HG03196 (cell line): ENCODE measurements around the gene MTREX.

Experiments used
- ATAC-seq: cut with Tn5 transposase; IDR thresholded peaks from one replicate; pipeline ENCODE4 v1.9.1; 2021; ENCODE audit not compliant: unreplicated experiment

The MTREX gene

GRCh38 chr5:55383254-55383653 is 75.5 kb downstream of the MTREX start:
- ATAC-seq = no peak

- no peak for ATAC-seq
Measured at GRCh38 chr5:55384072-55384471, 76.3 kb downstream of the MTREX start.

DNA sequence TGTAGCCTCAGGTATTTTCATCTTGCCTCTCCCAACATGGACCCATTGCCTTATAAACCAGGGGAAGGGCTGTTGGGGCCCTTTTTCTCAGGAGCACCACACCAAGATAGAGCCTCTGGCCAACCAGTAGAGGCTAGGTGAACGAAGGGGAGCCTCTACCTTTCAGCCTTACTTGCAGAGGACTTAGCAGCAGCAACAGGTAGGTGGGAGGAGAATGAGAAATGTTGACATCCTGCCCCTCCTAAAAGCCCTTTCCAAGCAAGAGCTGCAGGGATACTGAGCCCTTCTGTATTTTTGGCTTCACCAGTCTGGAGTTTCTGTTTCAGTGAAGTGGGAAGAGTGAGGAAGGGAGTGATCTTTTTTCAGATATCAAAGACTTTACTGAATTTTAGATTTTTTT is 77.4 kb downstream of the MTREX start:
- ATAC-seq = no peak

DNA sequence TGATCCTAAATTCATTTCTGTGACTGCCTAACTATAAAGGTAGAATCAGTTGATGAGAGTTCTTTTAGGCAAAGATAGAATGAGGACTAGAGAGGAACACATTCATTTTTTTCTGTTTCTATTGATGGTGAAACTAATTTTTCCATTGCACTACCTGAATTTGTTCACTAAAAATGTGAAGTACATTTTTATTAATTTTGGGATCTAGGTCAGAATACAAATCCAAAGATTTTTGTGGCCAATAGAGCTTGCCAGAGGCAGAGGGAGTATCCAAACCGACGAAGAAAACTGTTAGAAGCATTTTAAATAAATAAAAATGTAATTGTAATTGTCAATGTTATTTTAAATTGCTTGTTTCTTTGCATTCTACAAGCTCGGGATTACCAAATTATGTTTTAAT is 78.1 kb downstream of the MTREX start:
- ATAC-seq = no peak

- ATAC-seq = no peak
Measured at GRCh38 chr5:55386356-55386755, 78.6 kb downstream of the MTREX start.

DNA sequence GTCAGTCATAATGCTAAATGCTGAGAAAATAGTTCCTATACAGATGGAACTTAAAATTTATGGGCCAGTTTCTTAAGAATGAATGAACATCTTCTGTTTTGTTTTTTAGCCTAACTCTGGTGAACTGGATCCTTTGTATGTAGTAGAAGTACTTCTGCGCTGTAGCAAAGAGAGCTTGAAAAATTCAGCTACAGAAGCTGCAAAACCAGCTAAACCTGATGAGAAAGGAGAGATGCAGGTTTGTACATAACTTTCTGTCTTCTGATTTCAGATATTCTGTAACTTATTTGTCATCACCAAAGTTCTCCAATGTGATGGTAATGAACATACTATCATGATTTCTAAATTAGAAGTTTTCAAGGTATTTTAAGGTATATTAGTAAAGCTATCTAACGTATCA is 80.1 kb downstream of the MTREX start:
- no peak for ATAC-seq

- ATAC-seq = no peak
Measured at GRCh38 chr5:55391707-55392106, 83.9 kb downstream of the MTREX start.

DNA sequence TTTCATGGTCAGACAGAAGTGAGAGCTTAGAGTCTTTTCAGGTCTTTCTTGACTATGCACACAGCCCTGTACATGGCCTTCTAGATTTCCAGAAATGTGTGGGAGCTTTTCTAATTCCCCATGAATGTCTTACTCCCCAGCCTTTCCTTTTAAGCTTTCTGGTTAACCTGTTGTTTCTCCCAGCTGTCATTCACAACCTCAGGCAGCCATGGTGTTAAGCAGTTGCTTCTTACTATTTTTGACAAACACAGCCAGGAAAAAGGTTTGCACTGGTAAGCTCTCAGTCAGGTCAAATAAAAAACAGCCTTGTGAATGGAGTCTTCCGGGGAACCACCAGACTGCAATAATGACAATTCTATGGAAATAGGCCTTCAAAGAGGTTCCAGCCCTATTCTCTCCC is 84.9 kb downstream of the MTREX start:
- ATAC-seq = no peak

DNA sequence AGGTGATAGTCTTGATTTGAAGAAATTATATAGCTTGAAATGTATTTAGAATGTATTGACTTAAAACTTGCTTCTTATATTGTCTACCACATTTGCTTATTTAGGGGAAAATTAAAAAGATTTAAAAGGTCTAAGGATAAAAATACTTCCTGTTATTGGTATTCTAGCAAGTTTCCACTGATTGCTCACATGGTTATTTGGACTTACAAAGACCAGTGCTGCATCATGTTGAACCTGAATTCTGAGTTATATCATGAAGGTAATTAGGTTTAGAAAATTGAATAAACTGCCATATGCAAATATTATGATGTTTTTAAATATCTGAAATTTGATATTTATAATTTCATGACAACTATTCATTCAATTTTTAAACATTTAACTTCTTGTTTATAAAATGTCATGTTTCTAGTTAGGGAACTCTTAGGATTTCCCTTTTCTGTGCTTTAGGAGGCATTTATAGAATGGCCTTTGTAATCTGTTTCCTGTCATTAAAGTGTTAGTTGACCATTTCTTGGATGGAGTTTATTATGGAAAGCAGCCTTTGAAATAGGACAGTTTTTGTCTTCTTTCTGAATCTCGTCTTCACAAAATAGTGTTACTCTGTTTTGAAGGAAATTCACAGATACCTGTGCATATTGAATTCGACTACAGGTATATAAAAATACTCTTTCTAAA is 85.8 kb downstream of the MTREX start:
- no peak for ATAC-seq

GRCh38 chr5:55402199-55402598 is 94.4 kb downstream of the MTREX start:
- no peak for ATAC-seq

GRCh38 chr5:55406292-55406691 is 98.5 kb downstream of the MTREX start:
- ATAC-seq = no peak

- ATAC-seq = no peak
Measured at GRCh38 chr5:55407059-55407684, 99.4 kb downstream of the MTREX start.

- no peak for ATAC-seq
Measured at GRCh38 chr5:55407984-55408383, 100.2 kb downstream of the MTREX start.

DNA sequence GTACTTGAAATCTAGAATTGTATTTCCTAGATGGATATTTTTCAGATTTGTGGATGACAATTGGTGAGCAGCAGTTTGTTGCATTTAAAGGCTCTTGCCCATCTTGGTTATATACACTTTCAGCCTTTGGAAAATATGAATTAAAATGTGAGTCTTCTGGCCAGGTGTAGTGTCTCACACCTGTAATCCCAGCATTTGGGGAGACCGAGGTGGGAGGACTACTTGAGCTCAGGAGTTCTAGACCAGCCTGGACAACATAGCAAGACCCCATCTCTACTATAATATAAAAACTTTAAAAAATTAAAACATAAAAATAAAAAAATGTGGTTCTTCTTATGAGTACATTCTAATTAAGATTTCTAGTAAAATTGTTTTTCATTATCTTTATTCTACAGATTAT is 102.0 kb downstream of the MTREX start:
- ATAC-seq = no peak

DNA sequence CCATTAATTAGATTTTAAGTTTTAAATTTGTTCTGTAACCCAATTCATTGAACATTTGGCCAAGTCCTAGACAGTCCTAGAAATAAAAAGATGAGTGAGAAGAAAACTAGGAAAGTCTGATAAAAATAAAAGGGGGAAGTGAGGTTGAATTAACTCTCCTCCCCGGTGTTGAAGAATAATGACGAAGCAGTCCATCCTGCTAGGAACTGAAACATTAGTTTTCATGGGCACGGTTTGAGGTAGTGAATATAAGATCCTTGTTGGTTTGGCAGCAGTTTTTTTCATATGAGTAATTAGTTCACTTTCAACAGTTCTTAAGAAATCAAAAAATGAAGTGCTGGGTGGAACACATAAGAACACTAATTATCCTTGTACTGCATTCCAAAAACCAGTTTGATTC is 103.1 kb downstream of the MTREX start:
- no peak for ATAC-seq

GRCh38 chr5:55411876-55412275 is 104.1 kb downstream of the MTREX start:
- no peak for ATAC-seq

- no peak for ATAC-seq
Measured at GRCh38 chr5:55413644-55414043, 105.9 kb downstream of the MTREX start.

DNA sequence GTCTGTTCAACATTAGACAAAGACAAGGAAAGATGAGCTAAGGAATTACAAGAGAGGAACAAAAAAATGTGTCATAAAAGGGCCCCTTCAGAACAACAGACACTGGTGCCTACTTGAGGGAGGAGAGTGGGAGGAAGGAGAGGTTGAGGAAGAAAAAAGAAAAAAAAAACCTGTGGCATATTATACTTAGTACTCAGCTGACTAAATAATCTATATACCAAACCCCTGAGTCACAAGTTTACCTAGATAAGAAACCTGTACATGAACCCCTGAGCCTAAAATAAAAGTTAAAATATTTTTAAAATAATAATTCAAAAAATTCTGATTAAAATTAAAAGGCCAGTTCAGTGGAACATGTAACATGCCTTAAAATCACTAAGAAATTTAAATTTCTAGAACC is 107.3 kb downstream of the MTREX start:
- ATAC-seq = no peak

- ATAC-seq = no peak
Measured at GRCh38 chr5:55416306-55416705, 108.5 kb downstream of the MTREX start.

DNA sequence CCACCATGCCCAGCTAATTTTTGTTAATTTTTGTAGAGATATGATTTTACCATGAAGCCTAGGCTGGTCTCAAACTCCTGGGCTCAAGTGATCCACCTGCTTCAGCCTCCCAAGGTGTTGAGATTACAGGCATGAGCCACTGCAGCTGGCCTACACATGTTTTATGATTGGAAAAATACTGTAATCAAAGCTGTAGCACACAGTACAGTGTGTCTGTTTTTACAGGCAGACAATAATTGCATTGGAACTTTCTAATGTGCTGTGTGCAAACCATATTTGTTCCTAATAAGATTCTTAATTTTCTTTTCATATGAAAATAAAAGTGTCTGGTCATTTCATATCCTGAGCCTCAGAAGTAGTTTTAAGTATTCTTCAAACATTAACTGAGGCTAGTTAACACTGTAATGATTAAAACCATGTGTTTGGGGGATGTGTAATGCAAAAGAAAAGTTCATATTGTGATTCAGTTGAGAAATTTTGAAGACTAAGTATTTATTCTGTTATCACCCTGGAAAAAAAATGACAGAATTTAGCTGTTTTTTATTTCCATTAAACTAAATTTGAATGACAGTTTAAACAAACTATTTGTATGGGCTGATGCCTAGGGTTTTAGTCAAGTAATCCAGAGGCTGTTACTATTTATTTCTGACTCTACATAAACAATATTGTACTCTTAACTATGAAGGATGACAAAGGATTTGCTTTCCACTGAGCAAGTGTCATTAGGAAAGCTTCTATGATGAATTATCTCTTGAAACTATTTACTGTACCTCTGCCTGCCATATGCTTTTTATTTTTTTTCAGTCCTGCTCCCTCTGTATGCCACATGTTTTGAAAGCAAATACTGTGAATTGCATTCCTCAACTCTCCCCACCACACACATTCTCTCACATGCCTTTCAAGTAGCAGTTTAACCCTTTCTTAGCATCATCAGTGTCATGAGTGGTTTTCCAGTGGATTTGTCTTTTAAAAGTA is 111.5 kb downstream of the MTREX start:
- no peak for ATAC-seq

DNA sequence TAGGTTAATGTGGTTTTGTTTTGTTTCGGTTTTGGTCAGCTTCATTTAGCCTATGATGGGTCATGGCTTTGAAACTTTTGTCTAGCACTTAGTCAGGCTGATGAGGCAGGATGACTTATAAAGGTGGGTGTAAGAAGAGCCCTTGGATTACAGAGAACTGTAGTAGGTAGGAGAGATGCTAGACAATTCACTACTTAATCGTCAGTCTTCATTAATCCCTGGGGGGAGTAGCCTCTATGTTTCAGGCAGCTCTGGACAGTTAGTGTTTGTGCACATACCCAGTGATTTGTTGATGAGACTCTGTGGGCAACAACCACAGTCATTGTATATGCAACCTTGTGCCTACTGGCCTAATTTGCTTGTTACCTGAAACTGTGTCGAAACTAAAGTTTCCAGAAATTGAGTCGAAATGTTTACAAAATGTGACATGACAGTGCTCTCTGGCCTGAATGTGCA is 113.3 kb downstream of the MTREX start:
- no peak for ATAC-seq

GRCh38 chr5:55426455-55426854 is 118.7 kb downstream of the MTREX start:
- ATAC-seq = no peak
